ENCODE results near the gene GTF2H3.
"Not testable (repeated sequence)": the region's sequence is repeated elsewhere in the genome, so short reads cannot be mapped to it uniquely, and the experiment has no call there.

GTF2H3 gene

DNA sequence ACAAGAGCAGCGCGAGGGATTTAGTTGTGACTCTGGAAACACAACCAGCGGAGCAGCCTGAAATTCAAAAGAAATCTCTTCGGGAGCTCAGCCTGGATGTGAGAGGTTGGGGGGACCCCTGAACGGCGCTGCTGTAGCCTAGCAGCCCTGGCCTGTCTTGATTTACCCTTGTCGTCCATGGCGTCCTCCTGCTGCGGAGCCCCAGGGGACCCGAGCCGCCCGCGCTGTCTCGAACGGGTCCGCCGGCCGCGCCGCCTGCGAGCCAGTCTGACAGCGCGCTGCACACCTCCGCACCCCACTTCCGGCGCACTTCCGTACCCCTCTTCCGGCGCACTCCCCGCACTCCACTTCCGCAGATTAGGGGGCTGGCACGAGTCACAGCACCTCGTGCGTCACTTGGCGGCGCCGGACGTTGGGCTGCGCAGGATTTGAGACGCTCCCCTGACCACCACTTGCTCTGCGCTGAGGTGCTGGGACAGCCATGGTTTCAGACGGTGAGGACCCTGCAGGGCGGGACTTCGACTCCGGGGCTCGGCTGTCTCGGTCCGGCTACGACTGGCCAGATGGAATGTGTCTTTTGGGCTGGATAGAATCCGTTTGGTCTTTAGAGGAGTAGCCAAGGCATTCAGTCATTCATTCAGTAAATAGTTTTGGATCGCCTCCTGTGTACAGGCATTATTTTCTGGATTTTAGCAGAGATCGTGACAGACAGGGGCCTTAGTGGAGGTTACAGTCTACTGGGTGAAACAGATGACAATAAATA lies at the start of gene GTF2H3, which contains the start of gene EIF2B1:
GTF2H3 (plus strand) TSS at position 451 of the 763 bp plus-strand sequence; CDS start at position 482, 31 bp downstream.
EIF2B1 (minus strand) TSS at position 308 of the 763 bp plus-strand sequence; CDS start at position 179, 129 bp downstream.
- peak; percentile 95 to 96 for DNase-seq (ENCODE audit: low read depth in 2 of 2)

DNA sequence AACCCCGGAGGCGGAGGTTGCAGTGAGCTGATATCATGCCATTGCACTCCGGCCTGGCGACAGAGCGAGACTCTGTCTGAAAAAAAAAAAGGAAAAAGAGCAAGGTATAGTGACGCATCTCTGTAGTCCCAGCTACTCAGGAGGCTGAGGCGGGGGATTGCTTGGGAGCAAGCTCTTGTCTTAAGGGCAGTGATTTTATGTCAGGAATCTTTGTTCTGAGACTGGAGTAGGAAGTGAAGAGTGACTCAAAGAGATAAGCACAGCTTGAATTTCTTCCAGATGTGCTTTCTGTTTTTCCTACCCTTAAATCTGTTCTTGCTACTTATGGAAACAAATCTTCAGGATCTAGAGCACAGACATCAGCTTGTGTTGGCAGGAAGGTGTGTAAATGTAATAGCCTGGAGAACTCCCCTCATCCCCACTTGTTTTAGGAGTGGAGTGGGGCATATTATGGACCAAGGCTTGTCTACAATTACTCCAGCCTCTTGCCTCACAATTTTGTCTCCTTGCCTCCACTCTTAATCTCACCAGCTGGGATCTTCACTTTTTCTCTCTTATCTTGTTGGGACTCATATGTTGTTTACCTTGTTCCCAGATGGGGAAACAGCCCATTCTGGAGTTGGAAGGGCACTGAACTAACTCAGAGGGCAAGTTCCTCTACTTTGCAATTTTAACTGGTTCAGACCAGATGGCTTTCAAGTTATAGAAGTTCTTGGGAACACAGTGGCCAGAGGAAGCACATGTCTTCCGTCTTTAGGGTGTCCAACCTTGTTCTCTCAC lies 41.7 kb upstream of the GTF2H3 start:
- DNase-seq (ENCODE audit: low read depth in 2 of 2) = no peak

DNA sequence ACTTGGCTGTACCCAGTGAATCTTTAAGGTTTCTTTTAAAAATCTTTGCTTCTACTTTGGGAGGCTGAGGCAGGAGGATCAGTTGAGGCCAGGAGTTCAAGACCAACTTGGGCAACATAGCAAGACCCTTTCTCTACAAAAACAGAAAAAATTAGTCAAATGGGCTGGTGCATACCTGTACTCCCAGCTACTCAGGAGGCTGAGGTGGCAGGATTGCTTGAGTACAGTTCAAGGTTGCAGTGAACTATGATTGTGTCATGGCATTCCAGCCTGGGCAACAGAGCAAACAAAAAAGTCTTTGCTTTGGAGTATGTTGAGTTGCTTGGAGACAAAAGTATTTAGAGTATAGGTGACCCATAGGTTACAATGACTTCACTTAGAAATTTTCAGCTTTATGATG lies 37.9 kb upstream of the GTF2H3 start:
- no peak for DNase-seq (ENCODE audit: low read depth in 2 of 2)

DNA sequence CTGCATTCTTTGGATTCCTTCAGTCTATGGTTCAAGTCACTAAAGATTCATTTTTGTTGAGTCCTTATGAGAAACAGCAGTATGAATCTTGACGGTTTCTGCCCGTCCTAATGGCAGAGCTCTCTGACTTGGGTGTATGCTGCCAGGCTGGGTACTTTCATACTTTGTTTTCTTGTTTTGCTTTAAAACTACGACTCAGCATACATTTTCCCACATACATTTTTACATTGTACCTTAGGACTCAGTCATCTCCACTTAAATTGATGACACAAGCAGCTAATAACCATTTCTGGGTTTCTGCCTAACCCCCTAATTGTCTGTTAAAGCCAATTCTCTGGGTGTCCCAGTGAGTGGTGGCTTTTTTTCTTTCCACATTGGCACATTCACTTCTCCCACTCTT lies 36.5 kb upstream of the GTF2H3 start:
- DNase-seq (ENCODE audit: low read depth in 2 of 2) = no peak

DNA sequence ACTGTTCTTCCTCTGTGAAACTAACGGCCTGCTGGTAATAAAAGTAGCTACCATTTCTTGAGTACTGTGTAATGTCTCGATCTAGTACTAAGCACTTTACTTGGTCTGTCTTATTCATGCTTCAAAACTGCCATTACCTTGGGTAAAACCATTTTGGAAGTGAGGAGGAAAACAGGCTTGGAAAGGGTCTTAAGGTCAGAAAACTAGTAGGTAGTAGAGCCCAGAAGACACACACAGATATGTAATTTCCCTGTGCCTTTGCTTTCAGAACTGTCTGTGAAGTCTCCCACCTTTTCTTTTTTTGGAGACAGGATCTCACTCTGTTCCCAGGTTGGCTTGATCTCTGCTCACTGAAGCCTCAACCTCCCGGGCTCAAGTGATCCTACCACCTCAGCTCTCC lies 35.1 kb upstream of the GTF2H3 start:
- DNase-seq (ENCODE audit: low read depth in 2 of 2) = no peak

DNA sequence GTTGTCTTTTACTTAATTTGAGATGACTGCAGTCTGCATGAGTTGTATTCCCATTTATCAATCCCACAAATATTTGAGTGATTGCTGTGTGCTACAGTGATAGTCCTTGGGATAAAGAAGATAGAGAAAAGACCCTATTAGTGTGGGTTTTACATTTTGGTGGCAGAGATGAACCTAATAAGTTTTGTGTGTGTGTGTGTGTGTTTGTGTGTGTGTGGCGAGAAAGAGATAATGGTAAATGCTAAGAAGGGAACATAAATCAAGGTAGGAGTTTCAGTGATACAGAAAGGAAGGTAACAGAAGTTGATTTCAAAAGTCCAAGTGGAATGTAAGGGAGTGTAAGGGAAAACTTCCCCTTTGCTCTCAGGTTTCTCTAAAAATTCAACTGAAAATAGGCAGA lies 34.3 kb upstream of the GTF2H3 start:
- no peak for DNase-seq (ENCODE audit: low read depth in 2 of 2)

DNA sequence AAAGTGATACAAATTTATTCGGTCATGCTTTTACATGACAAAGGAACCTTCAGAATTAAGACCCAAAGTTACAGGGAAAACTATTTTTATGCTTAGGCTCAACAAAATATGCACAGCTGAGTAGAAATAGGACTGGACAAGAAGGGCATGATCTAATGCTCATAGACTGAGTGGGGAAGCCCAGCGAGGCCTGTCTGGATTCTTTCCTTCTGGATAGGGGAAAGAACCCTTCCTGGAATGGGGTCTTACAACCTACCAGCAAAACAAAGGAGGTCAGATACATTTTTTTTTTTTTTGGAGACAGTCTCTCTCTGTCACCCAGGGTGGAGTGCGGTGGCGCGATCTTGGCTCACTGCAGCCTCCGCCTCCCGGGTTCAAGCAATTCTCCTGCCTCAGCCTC lies 33.9 kb upstream of the GTF2H3 start:
- DNase-seq (ENCODE audit: low read depth in 2 of 2) = no peak

DNA sequence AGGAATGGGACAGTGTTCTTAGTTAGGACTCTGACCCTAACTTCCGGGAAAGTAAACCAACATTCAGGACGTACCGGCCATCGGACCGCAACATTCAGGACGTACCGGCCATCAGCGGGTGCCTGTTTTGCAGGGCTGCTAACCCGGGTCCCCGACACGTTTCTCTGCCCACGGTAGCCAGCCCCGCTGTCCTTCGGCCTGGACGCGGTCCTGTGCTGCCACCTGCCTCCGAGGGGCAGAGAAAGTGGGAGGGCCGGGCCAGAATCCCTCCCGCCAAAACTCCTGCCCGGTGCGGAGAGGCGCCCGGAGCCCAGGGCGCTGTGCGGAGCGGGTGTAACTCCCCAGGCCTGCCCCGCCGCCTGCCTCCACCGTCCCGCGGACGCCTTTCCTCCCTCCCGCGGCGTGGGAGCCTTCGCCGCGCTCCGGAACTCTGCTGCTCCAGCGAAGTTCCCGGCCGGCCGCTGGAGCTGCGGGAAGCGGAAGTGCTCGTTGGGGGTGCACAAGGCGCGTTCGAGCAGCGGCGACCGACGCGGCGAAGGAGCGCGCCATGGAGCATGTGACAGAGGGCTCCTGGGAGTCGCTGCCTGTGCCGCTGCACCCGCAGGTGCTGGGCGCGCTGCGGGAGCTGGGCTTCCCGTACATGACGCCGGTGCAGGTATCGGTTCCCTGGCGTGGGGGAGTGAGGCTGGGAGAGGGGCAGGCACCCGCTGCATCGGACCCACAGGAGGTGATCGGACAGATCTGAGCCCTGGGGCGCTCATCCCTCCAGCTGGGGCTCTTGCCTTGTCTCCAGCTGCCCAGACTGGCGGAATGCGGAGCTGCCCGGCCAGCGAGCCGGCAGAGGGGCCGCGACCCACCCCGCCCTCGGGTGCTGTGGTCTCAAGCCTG lies 31.8 kb upstream of the GTF2H3 start, which contains the start of gene DDX55:
DDX55 (plus strand) TSS at position 498 of the 888 bp plus-strand sequence; CDS start at position 548, 50 bp downstream.
- peak; percentile 75 for DNase-seq (ENCODE audit: low read depth in 2 of 2)

DNA sequence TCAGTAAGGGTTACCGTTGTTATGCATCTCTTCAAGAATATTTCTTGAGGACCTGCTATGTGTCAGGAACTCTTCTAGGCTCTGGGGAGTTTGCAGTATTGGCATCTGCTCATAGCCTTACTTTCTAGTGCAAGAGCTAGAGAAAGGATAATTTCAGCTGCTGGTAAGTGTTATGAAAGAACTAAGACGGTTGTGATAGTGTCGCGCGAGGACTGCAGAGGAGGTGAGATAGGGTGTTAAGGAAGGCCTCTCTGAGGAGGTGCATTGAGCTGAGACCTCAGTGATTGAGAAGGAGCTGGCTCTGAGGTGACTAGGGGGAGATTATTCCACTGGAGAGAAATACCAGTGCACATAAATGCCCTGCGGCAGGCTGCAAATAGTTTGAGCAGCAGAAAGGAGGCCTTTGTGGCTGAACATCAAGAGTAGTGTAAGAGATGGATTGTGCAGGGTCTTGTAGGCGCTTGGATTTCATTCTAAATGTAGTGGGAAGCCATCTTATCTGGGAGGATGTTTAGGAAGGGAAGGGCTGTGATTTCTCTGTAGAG lies 30.9 kb upstream of the GTF2H3 start:
- no peak for DNase-seq (ENCODE audit: low read depth in 2 of 2)

DNA sequence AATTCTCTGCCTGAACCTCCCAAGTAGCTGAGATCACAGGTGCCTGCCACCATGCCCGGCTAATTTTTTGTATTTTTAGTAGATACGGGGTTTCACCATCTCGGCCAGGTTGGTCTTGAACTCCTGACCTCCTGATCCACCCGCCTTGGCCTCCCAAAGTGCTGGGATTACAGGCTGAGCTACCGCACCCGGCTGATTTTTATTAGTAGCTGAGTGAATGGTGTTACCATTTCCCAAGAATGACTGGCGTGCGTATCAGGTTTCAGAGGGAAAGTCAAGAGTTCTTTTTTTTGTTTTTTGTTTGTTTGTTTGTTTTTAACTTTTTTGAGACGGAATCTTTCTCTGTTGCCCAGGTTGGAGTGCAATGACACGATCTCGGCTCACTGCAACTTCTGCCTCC lies 30.1 kb upstream of the GTF2H3 start:
- DNase-seq (ENCODE audit: low read depth in 2 of 2) = not testable (repeated sequence)

DNA sequence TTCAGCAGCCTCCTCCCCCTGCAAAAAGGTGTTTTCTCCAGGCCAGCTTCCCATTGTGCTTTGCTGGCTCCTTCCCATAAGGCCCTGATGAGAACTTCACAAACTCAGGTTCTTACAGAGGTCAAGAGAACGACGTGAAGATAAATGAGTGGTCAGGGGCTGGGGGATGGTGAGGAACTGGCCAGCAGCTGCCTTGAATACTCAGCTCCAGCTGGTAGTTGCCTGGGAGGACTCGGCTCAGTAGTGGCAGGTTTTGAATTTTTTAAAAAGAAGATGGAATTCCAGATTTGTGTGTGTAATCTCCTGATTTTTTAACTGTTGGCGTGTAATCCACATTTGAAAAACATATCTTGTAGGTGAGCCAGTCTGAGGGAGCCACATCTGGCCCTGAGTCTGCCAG lies 25.9 kb upstream of the GTF2H3 start:
- DNase-seq (ENCODE audit: low read depth in 2 of 2) = no peak

DNA sequence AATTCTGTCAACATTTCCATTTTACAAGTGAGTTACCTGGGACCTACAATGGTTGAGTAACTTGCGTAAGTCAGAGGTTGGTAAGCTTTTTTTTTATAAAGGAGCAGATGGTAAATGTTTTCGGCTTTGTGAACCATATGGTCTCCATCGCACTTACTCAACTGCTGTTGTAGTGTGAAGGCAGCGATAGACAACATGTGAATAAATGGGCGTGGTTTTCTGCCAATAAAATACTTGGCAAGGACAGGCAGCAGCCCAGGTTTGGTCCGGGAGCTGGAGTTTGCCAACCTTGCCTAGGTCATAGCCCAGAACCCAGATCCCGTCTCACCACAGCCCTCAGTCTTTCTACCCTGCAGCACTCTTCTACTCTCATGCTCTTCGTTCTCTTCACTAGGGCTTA lies 25.4 kb upstream of the GTF2H3 start:
- DNase-seq (ENCODE audit: low read depth in 2 of 2) = no peak

DNA sequence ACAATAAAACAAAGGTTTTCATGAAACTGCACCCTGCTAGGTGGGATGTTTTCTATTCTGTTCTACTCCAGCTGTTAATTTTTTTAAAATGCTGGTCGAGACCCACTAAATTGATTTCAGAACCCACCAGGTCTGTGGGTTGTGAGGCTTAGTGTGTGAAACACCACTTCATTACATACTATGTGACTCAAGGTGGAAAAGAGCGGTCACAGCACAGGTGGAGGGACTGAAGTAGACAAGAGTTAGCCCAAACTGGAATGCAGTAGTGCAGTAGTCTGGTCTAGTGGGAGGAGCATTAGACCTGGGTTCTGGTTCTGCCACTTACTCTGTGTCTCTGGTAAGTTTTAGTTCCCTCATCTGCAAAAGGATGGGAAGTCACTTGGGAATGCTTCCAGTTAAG lies 19.5 kb upstream of the GTF2H3 start:
- DNase-seq (ENCODE audit: low read depth in 2 of 2) = no peak

DNA sequence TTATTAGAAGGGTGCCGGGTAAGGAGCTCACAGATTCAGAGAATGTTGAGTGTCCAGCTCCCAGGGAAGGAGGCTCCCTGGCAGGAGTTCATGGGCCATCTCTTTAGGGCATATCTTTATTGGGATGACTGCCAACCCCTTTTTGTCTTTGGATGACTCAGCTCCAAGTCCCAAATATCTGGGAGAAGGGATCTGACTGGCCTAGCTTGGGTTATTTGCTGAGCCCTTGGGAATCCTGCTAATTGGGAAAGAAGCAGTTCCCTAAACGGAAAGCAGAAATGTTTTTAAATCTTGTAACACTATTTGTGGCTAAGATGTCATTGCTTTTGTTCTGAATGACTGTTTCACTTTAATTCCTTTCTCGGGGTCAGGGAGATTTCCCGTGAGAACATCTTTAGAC lies 19.1 kb upstream of the GTF2H3 start:
- no peak for DNase-seq (ENCODE audit: low read depth in 2 of 2)

DNA sequence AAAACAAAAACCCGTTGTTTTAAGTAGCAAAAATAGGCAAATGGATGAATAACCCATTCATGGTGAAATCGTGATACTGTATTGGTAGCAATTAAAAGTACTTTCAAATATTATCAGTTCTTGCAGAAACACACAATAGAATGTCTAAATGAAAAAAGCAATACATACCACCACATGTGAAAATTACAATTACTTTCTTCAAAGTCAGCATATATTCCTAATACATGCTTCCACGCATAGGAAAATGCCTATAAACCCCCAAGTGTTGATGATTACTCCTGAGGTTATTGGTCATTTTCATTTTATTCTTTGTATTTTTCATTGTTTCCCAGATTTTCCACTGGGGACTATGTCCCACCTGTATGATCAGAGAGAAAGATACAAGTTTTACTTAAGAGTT lies 16.5 kb upstream of the GTF2H3 start:
- DNase-seq (ENCODE audit: low read depth in 2 of 2) = no peak

DNA sequence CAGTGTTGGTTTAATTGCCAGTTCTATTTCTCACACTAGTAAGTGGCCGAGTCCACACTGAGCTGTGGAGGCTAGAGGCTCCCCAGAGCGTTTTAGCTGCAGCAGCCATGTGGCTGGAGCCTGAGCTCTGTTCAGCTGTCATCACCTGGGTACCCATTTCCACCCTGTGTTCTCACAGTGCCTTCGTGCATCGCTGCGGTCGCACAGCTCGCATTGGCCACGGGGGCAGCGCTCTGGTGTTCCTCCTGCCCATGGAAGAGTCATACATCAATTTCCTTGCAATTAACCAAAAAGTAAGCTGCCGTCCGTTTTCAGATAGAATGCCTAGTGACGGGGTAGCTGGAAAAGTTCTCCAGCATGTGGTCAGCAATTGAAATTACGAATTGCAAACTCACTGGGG lies 16.0 kb upstream of the GTF2H3 start:
- no peak for DNase-seq (ENCODE audit: low read depth in 2 of 2)

DNA sequence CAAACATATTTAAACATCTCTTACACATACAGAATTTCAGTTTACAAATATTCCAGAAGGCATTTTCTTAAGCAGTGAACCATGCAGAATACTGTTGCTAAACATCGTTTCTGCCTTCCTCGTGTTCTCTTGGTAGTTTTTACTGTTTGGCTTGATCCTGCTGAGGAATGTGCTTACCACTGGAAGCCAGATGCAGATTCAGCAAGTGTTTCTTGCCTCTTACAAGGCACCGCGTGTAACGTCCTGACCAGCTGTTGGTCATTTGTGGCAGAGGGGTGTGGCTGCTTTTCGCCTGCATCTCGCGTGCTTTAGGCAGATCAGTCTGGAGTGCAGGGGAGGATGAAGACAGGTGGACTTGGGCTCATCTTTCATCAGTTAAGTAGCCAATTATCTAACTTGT lies 12.5 kb upstream of the GTF2H3 start:
- DNase-seq (ENCODE audit: low read depth in 2 of 2) = no peak

DNA sequence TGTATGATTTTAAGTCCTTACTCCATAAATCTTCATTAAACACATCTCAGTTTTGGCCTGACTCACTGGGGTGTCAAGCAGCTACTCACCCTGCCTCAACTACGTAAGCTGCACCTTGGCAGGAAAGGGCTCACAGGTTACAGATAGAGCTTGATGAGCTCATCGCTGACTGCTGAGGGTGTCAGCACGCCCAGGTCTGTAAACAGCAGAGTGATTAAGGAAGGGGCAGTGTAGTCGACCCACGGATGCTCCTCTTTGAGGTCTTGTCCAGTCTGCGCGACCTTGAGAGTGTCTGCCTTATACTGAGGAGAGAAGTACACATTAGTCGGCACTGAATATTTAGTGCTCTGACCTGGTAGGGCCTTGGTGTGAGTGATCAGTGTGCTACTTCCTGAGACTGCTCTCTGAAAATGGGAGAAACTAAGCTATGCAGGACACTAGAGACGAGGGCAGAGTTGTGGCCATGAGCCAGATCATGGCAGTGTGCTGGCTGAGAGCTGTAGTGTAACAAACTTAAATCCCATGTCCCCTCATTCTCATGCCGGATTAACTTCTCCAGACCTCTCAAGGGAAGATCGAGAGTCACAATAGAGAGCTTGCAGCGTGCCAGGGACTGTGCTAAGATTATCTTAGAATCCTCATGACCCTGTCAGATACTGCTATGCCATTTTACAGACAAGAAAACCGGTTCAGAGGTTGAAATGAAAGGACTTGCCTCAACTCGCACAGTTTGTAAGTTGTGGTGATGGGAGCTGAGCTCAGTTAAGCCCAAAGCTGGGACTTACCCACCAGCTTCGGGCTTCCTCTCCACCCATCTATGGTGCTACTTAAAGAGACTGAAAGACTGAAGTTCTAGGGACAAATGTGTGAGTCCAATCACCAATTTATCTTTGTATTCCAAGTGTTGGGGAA lies 11.8 kb upstream of the GTF2H3 start:
- no peak for DNase-seq (ENCODE audit: low read depth in 2 of 2)

DNA sequence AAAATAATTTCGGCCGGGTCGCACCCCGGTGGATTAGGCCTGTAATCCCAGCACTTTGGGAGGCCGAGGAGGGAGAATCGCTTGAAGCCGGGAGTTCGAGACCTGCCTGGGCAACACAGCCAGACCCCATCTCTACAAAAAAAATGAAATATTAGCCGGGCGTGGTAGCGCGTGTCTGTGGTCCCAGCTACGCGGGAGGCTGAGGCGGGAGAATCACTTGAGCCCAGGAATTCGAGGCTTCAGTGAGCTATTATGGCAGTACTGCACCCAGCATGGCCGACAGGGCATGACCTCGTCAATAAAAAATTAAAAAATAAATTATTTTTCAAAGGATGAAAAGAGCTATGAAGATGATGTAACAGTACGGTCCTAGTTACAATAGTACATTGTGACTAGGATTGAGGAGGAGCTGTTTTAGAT lies 523 bp downstream of the GTF2H3 start:
- DNase-seq (ENCODE audit: low read depth in 2 of 2) = peak in 1 of 2 experiments; percentile 7

DNA sequence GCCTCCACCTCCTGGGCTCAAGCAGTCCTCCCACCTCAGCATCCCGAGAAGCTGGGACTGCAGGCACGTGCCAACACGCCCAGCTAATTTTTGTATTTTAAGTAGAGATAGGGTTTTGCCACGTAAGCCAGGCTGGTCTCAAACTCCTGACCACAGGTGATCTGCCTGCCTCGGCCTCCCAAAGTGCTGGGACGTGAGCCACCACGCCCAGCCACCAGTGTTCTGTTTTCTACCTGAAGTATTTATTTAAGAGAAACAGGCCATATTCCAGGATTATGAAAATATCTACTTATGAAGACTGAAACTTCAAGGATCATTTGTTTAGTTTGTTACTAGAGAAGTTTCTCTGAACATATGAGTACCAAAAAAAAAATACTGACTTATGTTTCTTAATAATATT lies 10.3 kb downstream of the GTF2H3 start:
- DNase-seq (ENCODE audit: low read depth in 2 of 2) = no peak

DNA sequence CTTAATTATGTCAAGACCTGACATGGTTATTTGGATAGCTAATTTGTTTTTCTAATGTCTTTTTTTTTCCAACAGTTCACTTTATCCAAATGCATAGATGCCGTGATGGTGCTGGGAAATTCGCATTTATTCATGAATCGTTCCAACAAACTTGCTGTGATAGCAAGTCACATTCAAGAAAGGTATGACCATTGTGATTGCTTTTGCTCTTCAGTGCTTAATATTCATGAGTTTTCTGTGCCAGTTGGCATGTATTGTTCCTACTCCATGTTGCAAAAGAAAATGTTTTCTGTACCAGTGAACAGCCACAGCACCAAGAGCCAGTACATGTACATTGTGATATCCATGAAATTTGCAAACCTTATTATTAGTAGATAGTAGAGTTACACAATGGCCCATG lies 11.8 kb downstream of the GTF2H3 start:
- DNase-seq (ENCODE audit: low read depth in 2 of 2) = no peak

Measured in stimulated activated CD4-positive, alpha-beta T cell treated with anti-CD3 and anti-CD28 coated beads, Interleukin-12 subunit alpha, Interleukin-12 subunit beta, amount 100 ng/mL, for 24 hours (primary cell).